Activated CD8-positive, alpha-beta T cell treated with anti-CD3 and anti-CD28 coated beads for 36 hours (primary cell): Measurements from ENCODE around the gene NAT9. TPM values are rescaled to one million over a fixed set of nuclear protein-coding genes. Genes with fewer than 3 reads are reported as not detected.

Source experiments
- ATAC-seq: fragments of 200-7000 bp; cut with Tn5 transposase; one replicate; pipeline ENCODE4 v1.10.0; 2021; ENCODE audit warnings: mild to moderate bottlenecking, moderate library complexity
- CTCF ChIA-PET: fragments of 350-600 bp; sonication (Branson Sonifier 250); formaldehyde crosslinking; loops from one replicate; lab custom pipeline; 2021; ENCODE audit warnings: antibody characterized with exemption; lab: Charles Lee
- POLR2A ChIA-PET: fragments of 350-600 bp; sonication (Branson Sonifier 250); formaldehyde crosslinking; loops from one replicate; lab custom pipeline; 2021; ENCODE audit warnings: antibody characterized with exemption; lab: Charles Lee
- DNase-seq: peaks from one replicate; pipeline ENCODE4 v3.0.0-alpha.2; 2020
- H3K27ac Mint-ChIP-seq: one replicate; pipeline ENCODE4 v1.8.0; 2021; ENCODE audit warnings: mild to moderate bottlenecking, mixed read lengths
- H3K27me3 Mint-ChIP-seq: one replicate; pipeline ENCODE4 v1.8.0; 2021; ENCODE audit warnings: mixed read lengths
- H3K36me3 Mint-ChIP-seq: one replicate; pipeline ENCODE4 v1.8.0; 2021; ENCODE audit warnings: low read depth, mixed read lengths
- H3K4me1 Mint-ChIP-seq: one replicate; pipeline ENCODE4 v1.8.0; 2021; ENCODE audit warnings: low read depth, mixed read lengths
- H3K4me3 Mint-ChIP-seq: one replicate; pipeline ENCODE4 v1.8.0; 2021; ENCODE audit warnings: mild to moderate bottlenecking, moderate library complexity, mixed read lengths
- H3K9me3 Mint-ChIP-seq: one replicate; pipeline ENCODE4 v1.8.0; 2021; ENCODE audit warnings: mixed read lengths
- CTCF ChIP-seq: fragments of 200-600 bp; IDR thresholded peaks from one replicate; pipeline ENCODE4 v1.8.0; 2022; ENCODE audit warnings: antibody characterized with exemption, mild to moderate bottlenecking
- intact Hi-C: fragments of 100-400 bp; cut with micrococcal nuclease; formaldehyde crosslinking; loops from one replicate; pipeline ENCODE4 v1.10.0; 2022
- total RNA-seq, 2 experiments: library from RNA; stranded (reverse); gene quantifications; one replicate each; pipeline ENCODE4 v1.2.3, GENCODE V29; 2021

Gene NAT9
- total RNA-seq, 2 experiments from 2014 or later: 35.5 to 42.4 TPM

- CTCF ChIA-PET: interaction anchor here (0.9 to 8.6 kb wide), 8 partner anchors 8 to 103 kb away, joined by 3 to 98 read pairs (median 15); partner anchors contain the start of genes NHERF1 and RAB37
- H3K36me3 Mint-ChIP-seq: peaks cover 9% of the 10 kb centered on the region
- peaks cover 56% of the 10 kb centered on the region for H3K4me1 Mint-ChIP-seq
- intact Hi-C loops: no loop called here
- H3K27me3 Mint-ChIP-seq: no peaks in the 10 kb centered on the region
- H3K27ac Mint-ChIP-seq: peak overlapping the region; percentile 81
- no peak for ATAC-seq
- no peaks in the 10 kb centered on the region for H3K9me3 Mint-ChIP-seq
- no peak for DNase-seq
- no peak overlapping the region for H3K4me3 Mint-ChIP-seq
- TF ChIP-seq CTCF: no peak
- POLR2A ChIA-PET: interaction anchor here (0.5 to 4.2 kb wide), 4 partner anchors 11 to 275 kb away, joined by 3 to 19 read pairs (median 14); partner anchors contain the start of gene NAT9
These were observed 15.6 kb downstream of the NAT9 start for GRCh38 chr17:74760404-74761105.

DNA sequence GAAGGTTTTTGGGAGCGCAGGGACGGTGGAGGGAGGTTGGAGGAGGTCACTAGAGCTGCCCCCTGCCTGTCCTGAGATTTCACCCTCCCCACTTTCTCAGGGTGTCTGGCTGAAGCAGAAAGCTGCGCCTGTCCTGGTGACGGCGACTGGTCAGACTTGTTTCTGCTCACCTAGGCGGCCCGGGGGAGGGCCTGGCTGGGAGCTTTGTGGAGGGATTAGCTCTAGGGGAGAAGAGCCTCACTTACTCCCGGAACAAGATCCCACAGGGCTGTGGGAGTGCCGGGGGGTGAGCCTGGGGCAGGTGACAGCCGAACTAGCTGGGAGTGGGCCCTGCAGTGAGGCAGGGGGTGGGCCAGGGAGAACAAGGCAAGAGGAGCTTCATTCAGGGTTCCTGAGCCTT lies 16.2 kb downstream of the NAT9 start:
- Mint-ChIP-seq H3K9me3 (no peaks in the 10 kb centered on the region), H3K27ac (peak overlapping the region; percentile 81), H3K27me3 (no peaks in the 10 kb centered on the region), H3K4me3 (no peak overlapping the region), H3K4me1 (peaks cover 63% of the 10 kb centered on the region), H3K36me3 (peaks cover 14% of the 10 kb centered on the region)
- CTCF ChIA-PET: interaction anchor here (0.9 to 8.6 kb wide), 14 partner anchors 7 to 202 kb away, joined by 3 to 98 read pairs (median 6); partner anchors contain the start of genes NHERF1 and RAB37
- POLR2A ChIA-PET: interaction anchor here (1.1 to 4.2 kb wide), 5 partner anchors 10 to 20 kb away, joined by 3 to 19 read pairs (median 11); partner anchors contain the start of gene NAT9
- no peak for ATAC-seq
- DNase-seq: no peak
- intact Hi-C loops: no loop called here
- TF ChIP-seq CTCF: no peak

DNA sequence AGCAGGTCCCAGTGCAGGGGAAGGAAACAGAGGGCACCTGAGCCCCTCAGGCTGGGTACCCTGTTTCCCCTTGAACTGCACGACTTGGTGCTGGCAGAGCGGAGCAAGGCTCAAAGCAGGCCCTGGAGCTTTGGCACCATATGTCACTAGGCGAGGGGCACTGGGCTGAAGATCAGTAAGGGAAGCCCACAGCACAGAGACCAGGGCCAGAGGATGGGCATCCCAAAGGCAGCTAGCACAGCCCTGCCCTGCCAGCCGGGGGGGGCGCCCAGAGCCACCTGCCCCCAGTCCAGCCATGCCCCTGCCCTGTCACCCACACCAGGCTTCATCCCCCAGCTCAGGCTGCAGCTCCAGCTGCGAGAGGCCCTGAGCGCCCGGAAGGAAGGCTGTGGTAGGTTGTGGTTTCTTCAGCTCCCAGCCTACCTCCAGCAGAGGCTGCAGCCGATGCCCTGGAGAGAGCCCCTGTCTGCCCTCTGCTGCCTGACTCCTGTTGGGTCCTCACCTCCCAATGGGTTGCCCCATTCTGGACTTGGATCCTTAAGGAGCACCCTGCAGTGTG lies 16.8 kb downstream of the NAT9 start:
- H3K4me3 Mint-ChIP-seq: peak overlapping the region; percentile 51
- intact Hi-C loops: no loop called here
- H3K36me3 Mint-ChIP-seq: peaks cover 18% of the 10 kb centered on the region

DNA sequence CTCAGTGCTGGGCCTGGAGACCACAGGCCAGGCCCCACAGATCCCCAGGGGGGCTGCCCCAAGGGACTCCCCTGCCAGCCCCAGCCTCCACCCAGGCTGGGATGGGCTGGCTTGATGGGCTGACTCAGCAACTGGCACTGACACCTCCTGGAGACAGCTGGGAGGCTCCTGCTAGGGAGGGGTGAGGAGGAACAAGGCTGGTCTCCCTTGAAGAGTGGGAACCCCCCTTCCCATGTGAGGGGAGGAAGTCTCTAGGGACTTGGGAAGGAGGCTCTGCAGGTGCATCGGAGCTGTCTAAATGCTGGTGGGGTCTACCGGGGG lies 17.3 kb downstream of the NAT9 start:
- Mint-ChIP-seq H3K27me3 (no peaks in the 10 kb centered on the region), H3K4me3 (peak overlapping the region; percentile 51), H3K4me1 (peaks cover 69% of the 10 kb centered on the region), H3K27ac (peak overlapping the region; percentile 81), H3K9me3 (no peaks in the 10 kb centered on the region), H3K36me3 (peaks cover 20% of the 10 kb centered on the region)
- DNase-seq: peak; percentile 51
- ChIA-PET POLR2A (interaction anchor here (0.8 to 4.2 kb wide), 7 partner anchors 9 to 21 kb away, joined by 3 to 19 read pairs (median 8); partner anchors contain the start of gene NAT9), CTCF (interaction anchor here (0.7 to 8.6 kb wide), 14 partner anchors 7 to 203 kb away, joined by 3 to 98 read pairs (median 6); partner anchors contain the start of genes NHERF1 and RAB37)
- ATAC-seq: peak; percentile 61
- no peak for TF ChIP-seq CTCF
- intact Hi-C loops: no loop called here

More for the DNA sequence above, 16.8 kb downstream of the NAT9 start:
- H3K4me1 Mint-ChIP-seq: peaks cover 68% of the 10 kb centered on the region
- POLR2A ChIA-PET: interaction anchor here (0.8 to 4.2 kb wide), 7 partner anchors 10 to 20 kb away, joined by 3 to 19 read pairs (median 8); partner anchors contain the start of gene NAT9
- CTCF ChIA-PET: interaction anchor here (0.7 to 8.6 kb wide), 15 partner anchors 7 to 203 kb away, joined by 3 to 98 read pairs (median 5); partner anchors contain the start of genes NHERF1 and RAB37
- TF ChIP-seq CTCF: no peak
- peak; percentile 82 for ATAC-seq
- no peaks in the 10 kb centered on the region for H3K9me3 Mint-ChIP-seq
- no peaks in the 10 kb centered on the region for H3K27me3 Mint-ChIP-seq
- peak overlapping the region; percentile 81 for H3K27ac Mint-ChIP-seq
- peak; percentile 75 for DNase-seq
